ENCODE results near the gene MMD2. TPM values are rescaled to one million over a fixed set of nuclear protein-coding genes. Genes with fewer than 3 reads are reported as not detected.
A peak's percentile ranks its signal among the peaks of the same experiment; 100 is the strongest.
"Not testable (repeated sequence)": the region's sequence is repeated elsewhere in the genome, so short reads cannot be mapped to it uniquely, and the experiment has no call there.

The MMD2 gene
- total RNA-seq, 2 donors from 2014 or later: not detected

DNA sequence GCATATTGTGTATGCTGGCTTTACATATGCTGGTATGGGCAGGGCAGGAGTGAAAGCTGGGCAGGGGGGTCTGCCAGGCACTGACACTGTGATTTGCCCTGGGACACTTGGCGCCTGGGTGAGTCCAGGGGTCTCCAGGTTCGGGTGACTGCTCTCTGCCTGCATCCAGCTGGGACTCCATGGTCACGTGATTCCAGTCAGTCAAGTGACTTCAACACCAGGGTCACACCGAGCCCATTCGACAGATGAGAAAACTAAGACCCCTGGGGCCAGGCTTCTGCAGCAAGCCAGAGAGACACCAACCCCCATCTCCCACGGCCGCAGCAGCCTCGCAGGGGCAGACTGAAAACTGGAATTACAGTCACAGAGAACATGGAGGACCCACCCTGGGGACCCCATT, 30.0 kb downstream of the MMD2 start:
- Mint-ChIP-seq H3K27ac (no peak overlapping the region), H3K36me3 (no peaks in the 10 kb centered on the region), H3K9me3 (no peaks in the 10 kb centered on the region)
- ATAC-seq: no peak
- DNase-seq (ENCODE audit: low spot score in 2 of 2): no peak

DNA sequence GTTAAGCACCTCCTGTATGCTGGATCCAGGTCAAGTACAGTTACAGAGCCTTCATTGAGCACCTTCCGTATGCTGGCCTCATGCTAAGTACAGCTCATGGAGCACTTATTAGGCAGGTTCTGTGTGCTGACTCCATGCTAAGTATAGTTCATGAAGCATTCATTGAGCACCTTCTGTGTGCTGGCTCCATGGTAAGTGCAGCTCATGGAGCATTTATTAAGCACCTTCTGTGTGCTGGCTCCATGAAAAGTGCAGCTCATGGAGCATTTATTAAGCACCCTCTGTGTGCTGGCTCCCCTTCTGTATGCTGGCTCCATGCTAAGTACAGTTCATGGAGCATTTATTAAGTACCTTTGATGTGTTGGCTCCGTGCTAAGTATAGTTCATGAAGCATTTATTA, 30.5 kb downstream of the MMD2 start:
- ATAC-seq: no peak
- no peak for DNase-seq (ENCODE audit: low spot score in 2 of 2)
- Mint-ChIP-seq H3K36me3 (no peaks in the 10 kb centered on the region), H3K27ac (no peak overlapping the region), H3K9me3 (no peaks in the 10 kb centered on the region)

DNA sequence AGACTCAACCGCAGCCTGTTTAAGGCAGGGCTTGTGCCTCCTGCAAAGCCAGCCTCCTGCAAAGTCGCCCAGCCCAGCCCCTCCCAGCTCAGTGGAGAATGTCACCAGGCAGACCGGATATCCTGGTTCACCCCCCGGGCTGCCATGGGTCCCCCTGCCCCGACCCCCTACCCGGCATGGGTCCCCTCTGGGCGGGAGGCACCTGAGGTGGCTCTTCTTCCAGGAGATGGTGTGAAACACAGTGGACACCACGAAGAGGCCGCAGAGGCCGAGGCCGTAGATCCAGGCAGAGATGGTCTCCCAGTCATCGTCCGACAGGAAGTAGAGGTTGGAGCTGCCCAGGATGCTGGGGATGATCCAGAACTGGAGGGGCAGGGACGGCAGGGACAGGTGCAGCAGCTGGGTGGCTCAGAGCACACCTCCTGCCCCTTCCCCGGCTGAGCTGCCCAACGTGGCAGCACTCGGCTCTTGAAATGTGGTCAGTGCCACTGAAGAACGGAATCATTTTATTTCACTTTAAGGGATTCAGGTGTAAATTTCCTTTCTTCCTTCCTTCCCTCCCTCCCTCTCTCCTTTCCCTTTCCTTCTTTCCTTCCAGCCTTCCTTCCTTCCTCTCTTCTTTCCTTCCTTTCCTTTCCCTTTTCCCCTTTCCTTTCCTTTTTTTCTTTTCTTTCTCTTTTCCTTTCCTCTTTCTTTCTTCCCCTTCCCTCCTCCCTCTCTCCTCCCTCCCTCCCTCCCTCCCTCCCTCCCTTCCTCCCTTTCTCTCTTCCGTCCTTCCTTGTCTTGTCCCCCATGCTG, 38.8 kb downstream of the MMD2 start:
- H3K9me3 Mint-ChIP-seq: no peaks in the 10 kb centered on the region
- H3K36me3 Mint-ChIP-seq: no peaks in the 10 kb centered on the region
- no peak for DNase-seq (ENCODE audit: low spot score in 2 of 2)
- H3K27ac Mint-ChIP-seq: no peak overlapping the region
- ATAC-seq: no peak

DNA sequence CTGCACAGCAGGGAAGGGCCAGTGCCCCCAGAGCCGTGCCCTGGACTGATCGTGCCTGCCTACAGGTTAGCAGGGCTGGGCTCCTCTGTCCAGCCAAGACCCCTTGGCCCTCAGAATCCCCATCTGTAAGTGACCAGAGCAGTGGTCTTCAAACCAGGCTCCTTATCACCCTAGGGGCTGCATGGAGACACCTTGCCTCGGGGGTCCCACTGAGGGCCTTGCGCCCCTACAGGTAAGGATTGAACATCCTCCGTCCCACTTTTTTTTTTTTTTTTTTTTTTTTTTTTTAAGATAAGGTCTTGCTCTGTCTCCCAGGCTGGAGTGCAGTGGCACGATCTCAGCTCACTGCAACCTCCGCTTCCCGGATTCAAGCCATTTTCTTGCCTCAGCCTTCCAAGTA, 42.9 kb downstream of the MMD2 start:
- no peak for DNase-seq (ENCODE audit: low spot score in 2 of 2)
- H3K27ac Mint-ChIP-seq: no peak overlapping the region
- no peaks in the 10 kb centered on the region for H3K9me3 Mint-ChIP-seq
- ATAC-seq: no peak
- no peaks in the 10 kb centered on the region for H3K36me3 Mint-ChIP-seq

DNA sequence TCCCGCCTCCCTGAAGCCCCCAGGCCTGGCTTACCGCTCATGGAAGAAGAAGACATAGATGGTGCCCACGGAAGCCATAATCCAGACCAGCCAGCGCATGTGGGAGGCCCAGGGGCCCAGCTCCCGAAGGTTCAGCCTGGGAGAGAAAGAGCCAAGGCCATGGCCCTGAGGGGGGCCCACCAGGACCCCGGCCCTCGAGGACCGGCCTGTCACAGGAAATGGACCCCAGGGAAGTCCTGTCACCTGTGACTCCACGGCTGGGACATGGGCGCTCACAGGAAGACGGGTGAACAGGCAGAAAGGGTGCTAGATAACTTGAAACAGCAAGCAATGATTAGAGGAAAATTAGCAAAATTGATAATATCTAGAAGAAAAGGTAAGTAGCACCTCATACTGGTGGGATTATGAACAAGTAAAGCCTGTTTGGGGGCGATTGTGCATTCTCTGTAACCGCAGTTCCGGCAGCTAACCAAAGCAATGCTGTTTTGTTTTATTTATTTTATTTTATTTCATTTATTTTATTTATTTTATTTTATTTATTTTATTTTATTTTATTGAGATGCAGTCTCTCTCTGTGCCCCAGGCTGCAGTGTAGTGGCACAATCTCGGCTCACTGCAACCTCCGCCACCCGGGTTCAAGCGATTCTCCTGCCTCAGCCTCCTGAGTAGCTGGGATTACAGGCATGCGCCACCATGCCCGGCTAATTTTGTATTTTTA, 47.7 kb downstream of the MMD2 start:
- Mint-ChIP-seq H3K36me3 (no peaks in the 10 kb centered on the region), H3K9me3 (no peaks in the 10 kb centered on the region), H3K27ac (peak overlapping the region in 1 of 2 donors; percentile 38)
- no peak for ATAC-seq
- no peak for DNase-seq (ENCODE audit: low spot score in 2 of 2)

DNA sequence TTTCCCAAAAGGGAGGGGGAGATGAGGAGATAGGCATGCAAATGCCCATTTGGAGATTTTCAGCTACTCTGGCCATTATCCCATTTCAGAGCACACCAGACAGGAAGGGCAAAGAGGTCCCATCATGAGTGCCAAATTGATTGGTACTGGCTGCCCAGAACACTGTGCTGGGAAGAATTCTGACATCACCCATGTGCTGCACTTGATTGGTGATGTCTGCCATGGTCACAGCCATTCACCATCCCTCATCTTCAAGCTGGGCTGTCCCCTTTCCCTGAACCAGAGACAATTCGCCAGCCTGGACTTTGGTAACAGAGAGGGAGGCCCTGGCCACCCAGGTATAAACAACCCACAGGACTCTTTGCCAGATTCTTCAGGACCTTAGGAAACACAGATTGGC, 52.3 kb downstream of the MMD2 start:
- ATAC-seq (no peak), DNase-seq (ENCODE audit: low spot score in 2 of 2) (no peak)
- H3K36me3 Mint-ChIP-seq: no peaks in the 10 kb centered on the region
- H3K27ac Mint-ChIP-seq: no peak overlapping the region
- no peaks in the 10 kb centered on the region for H3K9me3 Mint-ChIP-seq

DNA sequence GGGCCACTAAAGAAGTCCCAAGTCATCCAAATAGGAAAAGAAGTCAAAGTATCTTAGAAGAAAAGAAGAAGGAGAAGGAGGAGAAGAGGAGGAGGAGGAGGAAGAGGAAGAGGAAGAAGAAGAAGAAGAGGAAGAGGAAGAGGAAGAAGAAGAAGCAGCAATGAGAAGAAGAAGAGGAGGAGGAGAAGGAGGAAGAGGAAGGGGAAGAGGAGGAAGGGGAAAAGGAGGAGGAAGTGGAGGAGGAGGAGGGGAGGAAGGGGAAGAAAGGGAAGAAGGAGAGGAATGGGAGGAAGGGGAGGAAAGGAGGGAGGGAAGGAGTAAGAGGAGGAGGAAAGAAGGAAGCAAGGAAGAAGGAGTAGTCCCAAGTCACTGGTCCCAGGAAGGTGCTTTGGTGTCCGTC, 53.8 kb downstream of the MMD2 start:
- H3K36me3 Mint-ChIP-seq: no peaks in the 10 kb centered on the region
- no peaks in the 10 kb centered on the region for H3K9me3 Mint-ChIP-seq
- no peak for ATAC-seq
- no peak for DNase-seq (ENCODE audit: low spot score in 2 of 2)
- no peak overlapping the region for H3K27ac Mint-ChIP-seq

DNA sequence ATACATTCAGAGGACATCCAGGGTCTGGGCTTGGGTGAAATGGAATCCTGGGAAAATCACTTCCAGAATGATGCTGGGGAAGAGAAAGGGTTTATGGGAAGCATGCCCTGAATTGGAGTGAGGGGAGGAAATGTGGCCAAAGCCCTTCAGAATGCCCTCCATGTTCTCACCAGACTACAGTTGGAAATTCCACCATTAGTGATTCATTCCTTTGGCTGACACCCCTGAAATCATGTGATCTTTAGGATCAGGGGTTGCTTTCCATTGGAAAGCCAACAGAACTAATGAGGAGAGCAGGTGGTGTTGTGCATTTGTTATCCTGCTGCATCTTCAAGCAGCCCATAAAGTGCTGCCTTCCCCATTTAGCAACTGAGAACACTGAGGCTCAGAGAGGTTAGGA, 54.6 kb downstream of the MMD2 start:
- Mint-ChIP-seq H3K9me3 (no peaks in the 10 kb centered on the region), H3K27ac (no peak overlapping the region), H3K36me3 (no peaks in the 10 kb centered on the region)
- no peak for ATAC-seq
- no peak for DNase-seq (ENCODE audit: low spot score in 2 of 2)

DNA sequence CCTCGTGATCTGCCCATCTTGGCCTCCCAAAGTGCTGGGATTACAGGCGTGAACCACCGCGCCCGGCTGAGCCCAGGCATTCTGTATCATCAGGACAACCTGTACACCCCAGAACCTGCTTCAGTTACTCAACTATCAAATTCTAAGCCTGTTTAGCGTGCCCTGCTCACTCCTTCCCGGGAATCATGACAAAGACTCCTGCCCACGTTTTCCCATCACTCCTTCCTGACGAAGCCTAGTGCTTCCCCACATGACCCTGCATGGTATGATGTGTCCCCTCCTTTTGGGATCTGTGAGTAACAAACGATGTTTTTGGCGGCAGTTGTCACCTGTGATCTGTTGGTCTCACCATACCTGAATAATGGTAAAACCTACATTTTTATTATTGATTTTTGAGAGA, 63.2 kb downstream of the MMD2 start:
- Mint-ChIP-seq H3K36me3 (no peaks in the 10 kb centered on the region), H3K9me3 (no peaks in the 10 kb centered on the region), H3K27ac (no peak overlapping the region)
- ATAC-seq (no peak), DNase-seq (ENCODE audit: low spot score in 2 of 2) (no peak)

DNA sequence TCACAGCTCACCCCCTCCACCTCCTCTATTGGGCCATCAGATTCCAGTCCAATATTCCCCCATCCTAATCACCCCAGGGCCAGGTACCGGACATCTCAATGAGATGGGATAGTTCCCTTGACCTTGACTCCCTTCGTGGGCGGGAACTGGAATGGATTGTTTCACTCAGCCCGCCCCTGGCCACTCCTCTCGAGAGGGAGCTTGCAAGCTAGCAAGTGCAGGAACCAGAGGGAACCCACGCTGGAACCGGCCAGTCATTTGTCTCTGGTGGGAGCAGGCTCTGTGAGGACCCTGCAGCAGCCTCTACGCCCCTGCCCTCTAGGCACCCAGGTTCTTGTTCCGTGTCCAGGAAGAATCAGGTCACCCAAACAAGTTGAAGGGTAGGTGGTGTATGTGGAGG, 64.5 kb downstream of the MMD2 start:
- DNase-seq (ENCODE audit: low spot score in 2 of 2): no peak
- H3K9me3 Mint-ChIP-seq: no peaks in the 10 kb centered on the region
- no peak overlapping the region for H3K27ac Mint-ChIP-seq
- no peak for ATAC-seq
- no peaks in the 10 kb centered on the region for H3K36me3 Mint-ChIP-seq

DNA sequence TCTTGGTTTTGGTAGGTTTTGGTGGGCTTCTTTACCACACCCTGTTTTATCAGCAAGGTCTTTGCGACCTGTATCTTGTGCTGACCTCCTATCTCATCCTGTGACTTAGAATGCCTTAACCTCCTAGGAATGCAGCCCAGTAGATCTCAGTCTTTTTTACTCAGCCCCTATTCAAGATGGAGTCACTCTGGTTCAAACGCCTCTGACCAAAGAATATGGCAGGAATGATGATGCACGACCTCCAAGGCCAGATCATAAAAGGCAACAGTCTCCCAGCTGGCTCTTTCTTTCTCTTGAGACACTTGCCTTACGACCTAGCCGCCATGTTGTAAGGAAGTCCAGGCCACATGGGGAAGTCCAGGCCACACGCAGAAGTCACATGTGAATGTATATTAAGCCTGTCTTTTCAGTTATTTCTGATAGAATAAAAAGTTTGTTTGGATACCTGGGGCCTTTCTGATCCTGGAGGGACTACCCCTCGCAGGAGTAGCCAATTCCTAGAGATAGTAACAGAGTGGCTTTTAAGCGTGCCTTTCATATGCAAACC, 65.0 kb downstream of the MMD2 start:
- ATAC-seq: no peak
- DNase-seq (ENCODE audit: low spot score in 2 of 2): no peak
- Mint-ChIP-seq H3K27ac (no peak overlapping the region), H3K36me3 (no peaks in the 10 kb centered on the region), H3K9me3 (no peaks in the 10 kb centered on the region)

DNA sequence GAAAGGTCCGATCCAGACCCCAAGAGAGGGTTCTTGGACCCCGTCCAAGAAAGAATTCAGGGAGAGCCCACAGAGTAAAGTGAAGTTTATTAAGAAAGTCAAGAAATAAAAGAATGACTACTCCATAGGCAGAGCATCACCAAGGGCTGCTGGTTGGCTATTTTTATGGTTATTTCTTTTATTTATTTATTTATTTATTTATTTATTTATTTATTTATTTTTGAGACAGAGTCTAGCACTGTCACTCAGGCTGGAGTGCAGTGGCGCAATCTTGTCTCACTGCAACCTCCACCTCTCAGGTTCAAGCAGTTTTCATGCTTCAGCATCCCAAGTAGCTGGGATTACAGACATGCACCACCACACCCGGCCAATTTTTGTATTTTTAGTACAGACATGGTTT, 65.8 kb downstream of the MMD2 start:
- H3K9me3 Mint-ChIP-seq; H3K27ac Mint-ChIP-seq; ATAC-seq; DNase-seq (ENCODE audit: low spot score in 2 of 2); H3K36me3 Mint-ChIP-seq: not testable (repeated sequence)

DNA sequence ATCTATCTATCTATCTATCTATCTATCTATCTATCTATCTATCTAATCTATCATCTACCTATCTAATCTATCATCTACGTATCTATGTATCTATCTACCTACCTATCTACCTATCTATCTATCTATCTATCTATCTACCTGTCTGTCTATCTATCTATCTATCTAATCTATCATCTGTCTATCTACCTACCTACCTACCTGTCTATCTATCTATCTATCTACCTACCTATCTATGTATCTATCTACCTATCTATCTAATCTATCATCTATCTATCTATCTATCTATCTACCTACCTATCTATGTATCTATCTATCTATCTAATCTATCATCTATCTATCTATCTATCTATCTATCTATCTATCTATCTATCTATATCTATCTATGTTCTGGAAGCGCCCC, 67.5 kb downstream of the MMD2 start:
- H3K9me3 Mint-ChIP-seq; DNase-seq (ENCODE audit: low spot score in 2 of 2); H3K36me3 Mint-ChIP-seq; ATAC-seq; H3K27ac Mint-ChIP-seq: not testable (repeated sequence)

DNA sequence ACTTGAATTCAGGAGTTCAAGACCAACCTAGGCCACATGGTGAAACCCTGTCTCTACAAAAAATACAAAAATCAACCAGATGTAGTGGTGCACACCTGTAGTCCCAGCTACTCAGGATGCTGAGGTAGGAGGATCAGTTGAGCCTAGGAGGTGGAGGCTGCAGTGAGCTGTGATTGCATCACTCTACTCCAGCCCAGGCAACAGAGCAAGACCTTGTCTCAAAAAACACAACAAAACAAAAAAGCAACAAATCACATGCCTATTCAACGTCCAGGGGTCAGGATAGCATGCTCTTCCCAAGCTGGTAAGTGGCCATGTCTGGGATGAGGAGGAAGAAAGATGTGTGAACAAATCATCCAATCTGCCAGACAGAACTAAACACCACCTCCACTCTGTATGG, 69.3 kb downstream of the MMD2 start:
- Mint-ChIP-seq H3K9me3 (no peaks in the 10 kb centered on the region), H3K27ac (no peak overlapping the region), H3K36me3 (no peaks in the 10 kb centered on the region)
- DNase-seq (ENCODE audit: low spot score in 2 of 2) (no peak), ATAC-seq (no peak)

DNA sequence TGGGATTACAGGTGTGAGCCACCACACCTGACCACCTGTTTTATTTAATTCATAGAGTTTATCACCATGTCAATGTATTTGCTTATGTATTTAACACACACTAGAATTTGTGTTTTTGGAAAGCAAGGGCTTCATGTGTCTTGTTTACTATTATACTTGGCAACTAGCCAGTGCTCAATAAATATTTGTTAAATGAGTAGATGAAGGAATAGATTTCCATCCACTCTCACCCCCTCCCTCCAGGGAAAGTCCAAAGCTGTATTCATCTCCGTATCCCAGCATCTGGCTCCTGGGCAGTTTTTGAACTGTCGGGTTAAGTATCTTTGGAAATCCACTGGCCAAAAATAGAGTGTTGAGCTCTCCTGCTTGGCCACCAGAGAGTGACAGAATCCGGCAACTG, 70.8 kb downstream of the MMD2 start:
- ATAC-seq (no peak), DNase-seq (ENCODE audit: low spot score in 2 of 2) (no peak)
- Mint-ChIP-seq H3K9me3 (no peaks in the 10 kb centered on the region), H3K36me3 (no peaks in the 10 kb centered on the region), H3K27ac (no peak overlapping the region)

DNA sequence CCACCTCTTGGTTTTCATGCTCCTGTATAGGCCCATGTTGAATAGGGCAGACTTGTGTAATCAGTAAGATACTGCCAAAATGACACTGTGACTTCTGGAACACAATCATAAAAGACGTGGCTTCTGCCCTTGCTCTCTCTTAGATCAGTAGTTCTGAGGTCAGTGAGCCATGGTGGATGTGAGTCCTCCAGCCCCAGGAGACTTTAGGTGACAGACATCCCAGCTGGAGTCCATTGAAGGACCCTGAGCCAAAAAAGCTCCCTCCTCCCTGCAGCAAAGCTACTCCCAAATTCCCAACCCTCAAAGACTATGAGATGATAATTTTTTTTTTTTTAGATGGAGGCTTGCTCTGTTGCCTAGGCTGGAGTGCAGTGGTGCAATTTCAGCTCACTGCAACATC, 72.3 kb downstream of the MMD2 start:
- H3K9me3 Mint-ChIP-seq: no peaks in the 10 kb centered on the region
- DNase-seq (ENCODE audit: low spot score in 2 of 2): no peak
- H3K36me3 Mint-ChIP-seq: no peaks in the 10 kb centered on the region
- no peak for ATAC-seq
- H3K27ac Mint-ChIP-seq: no peak overlapping the region

DNA sequence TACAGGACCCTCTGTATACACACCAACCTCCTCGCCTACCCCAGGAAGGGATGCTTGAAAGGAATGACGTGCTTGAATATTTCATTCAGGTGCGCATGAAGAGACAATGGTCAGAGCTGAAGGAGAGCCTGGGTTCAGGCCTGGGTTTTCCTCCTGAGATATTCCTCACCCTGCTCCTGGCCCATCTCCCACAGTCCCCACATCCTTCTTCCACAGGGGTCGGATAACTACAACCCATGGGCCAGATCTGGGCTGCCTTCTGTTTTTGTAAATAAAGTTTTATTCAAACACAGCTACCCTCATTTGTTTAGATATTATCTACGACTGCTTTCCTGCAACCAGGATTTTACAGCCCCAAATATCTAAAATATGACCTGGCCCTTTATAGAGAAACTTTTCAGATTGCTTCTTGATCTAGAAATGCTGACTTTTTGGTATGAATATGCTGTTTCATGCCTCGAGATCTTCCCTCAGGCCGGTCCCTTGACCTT, 73.6 kb downstream of the MMD2 start:
- ATAC-seq: no peak
- Mint-ChIP-seq H3K27ac (no peak overlapping the region), H3K9me3 (no peaks in the 10 kb centered on the region), H3K36me3 (no peaks in the 10 kb centered on the region)
- DNase-seq (ENCODE audit: low spot score in 2 of 2): no peak

DNA sequence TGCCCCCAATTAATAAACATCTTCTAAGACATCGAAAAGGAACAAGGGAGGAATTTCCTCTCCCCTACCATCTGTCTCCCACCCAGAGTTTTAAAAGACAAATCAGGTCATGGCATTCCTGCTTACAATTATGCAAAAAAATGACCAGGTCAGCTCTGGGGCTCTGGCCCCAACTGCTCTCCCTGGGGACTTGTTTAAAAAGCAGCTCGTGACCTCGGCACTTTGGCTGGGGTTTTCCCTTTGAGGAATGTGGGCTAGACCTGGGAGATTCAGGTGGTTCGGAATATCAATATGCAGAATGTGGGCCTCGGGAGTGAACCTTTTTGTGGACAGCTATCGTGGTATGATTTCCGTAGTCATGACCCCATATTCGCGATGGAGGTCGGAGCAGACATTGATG, 74.8 kb downstream of the MMD2 start:
- ATAC-seq: no peak
- DNase-seq (ENCODE audit: low spot score in 2 of 2): no peak
- Mint-ChIP-seq H3K36me3 (no peaks in the 10 kb centered on the region), H3K9me3 (no peaks in the 10 kb centered on the region), H3K27ac (no peak overlapping the region)

Measured in activated naive CD4-positive, alpha-beta T cell treated with anti-CD3 and anti-CD28 coated beads, Interleukin-2, amount 50 U/mL, for 72 hours (primary cell).